Stimulated activated CD4-positive, alpha-beta T cell treated with anti-CD3 and anti-CD28 coated beads, TNF-alpha, amount 100 ng/mL, for 4 hours (primary cell): ENCODE data around the gene STAMBPL1.

Source experiments
- DNase-seq, 3 experiments: peaks; one replicate each; pipeline ENCODE4 v3.0.0-alpha.2; 2020; ENCODE audit warnings: low read depth in 3 of 3

STAMBPL1 gene

GRCh38 chr10:88949912-88950837, 70.1 kb downstream of the STAMBPL1 start:
- DNase-seq = no peak

DNA sequence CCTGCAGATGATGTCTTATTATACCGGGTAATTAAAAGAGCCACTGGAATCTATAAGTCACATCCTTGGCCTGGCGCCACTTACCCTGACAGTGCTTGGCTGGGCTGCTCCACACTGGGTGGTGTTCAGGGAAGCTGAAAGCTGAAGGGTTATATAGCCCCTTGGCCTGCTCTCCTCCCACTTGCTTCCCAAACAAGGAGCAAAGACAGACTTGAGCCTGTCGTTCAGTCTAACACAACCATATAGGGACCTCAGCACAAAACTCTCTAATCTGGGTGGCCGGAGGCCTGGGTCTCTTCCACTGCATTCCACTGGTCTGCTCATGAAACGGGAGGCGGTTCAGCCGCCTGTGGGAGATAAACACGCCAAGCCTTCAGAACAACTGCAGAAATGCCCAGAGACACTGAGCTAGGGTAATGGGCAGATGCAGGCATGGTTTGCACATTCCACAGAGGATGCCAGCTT, 72.6 kb downstream of the STAMBPL1 start, which contains the start of gene ACTA2:
TSS of gene ACTA2 (minus strand) at position 127 of the 465 bp plus-strand sequence. CDS start 3,843 bp downstream, outside the sequence.
- DNase-seq = no peak

DNA sequence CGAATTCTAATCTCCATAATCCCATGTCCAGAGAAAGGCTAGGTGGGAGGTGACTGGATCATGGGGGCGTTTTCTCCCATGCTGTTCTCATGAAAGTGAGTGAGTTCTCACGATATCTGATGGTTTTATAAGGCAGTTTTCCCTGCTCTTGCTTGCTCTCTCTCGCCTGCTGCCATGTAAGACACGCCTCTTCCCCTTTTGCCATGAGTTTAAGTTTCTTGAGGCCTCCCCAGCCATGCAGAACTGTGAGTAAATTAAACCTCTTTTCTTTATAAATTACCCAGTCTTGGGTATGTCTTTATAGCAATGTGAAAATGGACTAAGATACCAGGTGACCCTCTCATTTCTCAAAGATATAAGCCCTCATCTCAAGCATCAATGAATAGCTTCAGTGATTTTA, 73.6 kb downstream of the STAMBPL1 start:
- DNase-seq = no peak

DNA sequence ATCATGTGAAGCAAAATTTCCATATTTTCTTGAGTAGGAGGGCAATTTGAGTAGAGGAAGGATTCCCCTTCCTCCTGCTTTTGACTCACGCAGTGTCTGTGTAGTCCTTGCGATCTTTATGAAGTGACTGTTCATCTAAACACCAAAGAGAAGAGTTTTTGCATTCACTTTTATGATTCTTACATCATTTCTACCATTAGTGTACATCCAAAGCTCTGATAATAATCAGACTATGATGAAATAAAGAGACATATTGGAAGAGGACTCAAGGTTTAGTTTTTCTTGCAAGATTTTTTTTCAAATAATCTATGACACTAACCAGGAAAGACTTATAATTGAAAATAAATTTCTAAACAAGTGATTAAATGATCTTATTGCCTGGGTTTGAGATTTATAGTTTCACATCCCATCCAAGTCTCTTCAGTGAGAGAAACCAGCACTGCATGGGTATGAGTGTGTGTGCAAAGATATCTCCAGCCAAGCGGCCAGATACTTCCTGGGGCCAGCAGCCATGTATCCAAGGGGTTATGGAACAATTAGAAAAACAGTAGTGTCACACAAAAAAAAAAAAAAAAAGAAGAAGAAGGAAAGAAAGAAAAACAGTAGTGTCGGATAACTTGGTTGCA, 74.5 kb downstream of the STAMBPL1 start:
- DNase-seq = no peak

DNA sequence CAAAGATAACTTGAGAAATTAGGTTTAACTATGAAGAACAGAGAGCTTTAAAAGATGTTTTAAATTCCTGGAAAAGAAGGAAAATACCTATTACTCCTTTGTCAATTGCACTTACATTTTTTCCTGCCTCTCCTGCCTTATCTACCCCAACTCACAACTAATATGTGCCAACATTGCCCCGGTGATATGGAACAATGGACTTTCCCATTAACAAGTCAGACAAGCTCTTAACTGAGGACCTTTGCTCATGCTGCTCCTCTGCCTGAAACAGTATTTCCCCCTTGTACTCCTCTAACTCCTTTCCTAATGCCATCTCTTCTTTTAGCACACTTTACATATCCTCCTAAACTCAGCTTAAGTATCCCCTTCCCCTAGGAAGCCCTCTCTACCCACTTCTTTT, 77.3 kb downstream of the STAMBPL1 start:
- DNase-seq = no peak

DNA sequence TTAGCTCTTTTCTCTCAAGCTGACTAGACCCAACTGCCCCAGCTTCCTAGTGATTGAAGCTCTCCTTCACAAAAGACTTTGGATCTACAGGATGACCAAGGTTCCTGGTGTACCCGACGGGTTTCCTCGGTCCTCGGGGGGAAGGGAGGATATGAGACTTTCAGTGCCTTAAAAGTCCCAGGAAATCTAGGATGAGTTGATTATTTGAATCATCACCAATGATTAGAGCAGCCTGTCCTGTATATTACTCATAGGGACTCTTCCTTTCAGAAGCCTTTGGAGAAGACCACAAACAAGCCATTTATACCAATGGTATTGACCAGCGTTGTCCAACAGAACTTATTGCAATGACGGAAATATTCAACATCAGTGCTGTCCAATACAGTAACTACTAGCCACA, 78.7 kb downstream of the STAMBPL1 start:
- no peak for DNase-seq

GRCh38 chr10:88960802-88961201, 80.8 kb downstream of the STAMBPL1 start:
- no peak for DNase-seq

DNA sequence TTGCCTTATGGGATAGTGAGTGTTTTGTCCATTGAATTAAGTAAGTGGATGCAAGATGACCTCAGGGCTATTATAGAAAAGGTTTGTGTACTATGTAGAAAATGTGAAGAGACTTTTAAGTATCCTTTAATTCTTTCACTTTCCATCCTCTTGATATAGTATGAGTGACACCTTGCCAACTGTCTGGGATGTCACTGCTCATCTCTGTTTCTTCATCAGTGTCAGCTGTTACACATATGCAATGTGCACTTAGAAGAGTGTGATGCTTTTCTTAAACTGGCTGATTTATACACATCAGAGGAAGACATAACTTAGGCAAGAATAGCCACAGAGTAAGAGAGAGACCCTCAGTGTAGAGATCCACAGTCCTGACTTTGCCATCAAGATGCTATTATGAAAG, 81.2 kb downstream of the STAMBPL1 start:
- no peak for DNase-seq

DNA sequence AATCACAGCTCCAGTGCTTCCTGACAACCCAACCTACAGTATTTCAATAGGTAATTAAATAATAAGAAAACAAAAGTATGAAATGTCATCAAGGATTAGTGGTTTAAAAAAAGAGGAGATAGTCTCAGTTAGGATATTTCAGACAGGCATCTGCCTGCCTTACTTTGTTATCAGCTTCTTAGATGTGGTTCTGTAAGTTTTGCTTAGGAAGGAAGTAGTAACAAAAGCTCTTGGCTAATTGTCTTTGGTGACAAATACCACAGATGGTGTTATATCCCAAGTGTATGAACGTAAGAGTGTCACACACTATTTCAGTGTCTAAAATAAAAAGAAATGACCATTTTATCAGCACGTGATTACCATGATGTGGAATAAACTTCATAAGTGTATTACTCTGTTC, 82.3 kb downstream of the STAMBPL1 start:
- DNase-seq = no peak

GRCh38 chr10:88963318-88963717, 83.3 kb downstream of the STAMBPL1 start:
- DNase-seq = no peak

GRCh38 chr10:88964360-88964759, 84.3 kb downstream of the STAMBPL1 start:
- no peak for DNase-seq

GRCh38 chr10:88964869-88965415, 84.9 kb downstream of the STAMBPL1 start:
- DNase-seq = no peak

GRCh38 chr10:88966797-88967196, 86.8 kb downstream of the STAMBPL1 start:
- DNase-seq = no peak

GRCh38 chr10:88968391-88968790, 88.3 kb downstream of the STAMBPL1 start:
- no peak for DNase-seq

GRCh38 chr10:88971221-88972061, 91.4 kb downstream of the STAMBPL1 start:
- no peak for DNase-seq
